ENCODE results near the gene TRPV6. TPM values are rescaled to one million over a fixed set of nuclear protein-coding genes. Genes with fewer than 3 reads are reported as not detected.

The TRPV6 gene
- total RNA-seq, 1 donor from 2014 or later: not detected

DNA sequence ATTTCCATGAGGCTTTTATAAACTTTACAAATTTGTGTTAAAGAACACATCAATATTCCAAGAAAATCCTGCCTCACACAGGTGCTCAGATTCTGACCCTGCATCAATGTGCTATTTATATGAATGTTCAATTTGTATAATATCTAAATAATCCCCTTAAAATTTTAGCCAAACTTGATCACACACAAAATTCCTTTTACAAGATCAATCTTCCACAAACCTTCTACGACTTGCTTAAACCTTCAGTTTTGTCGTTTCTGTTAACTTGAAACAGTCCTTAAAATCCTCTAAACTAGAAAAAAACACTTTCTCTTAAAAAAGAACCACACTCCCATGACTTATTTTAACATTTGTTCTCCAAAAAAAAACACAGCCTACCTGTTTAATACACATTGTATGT lies 20.2 kb upstream of the TRPV6 start:
- no peaks in the 10 kb centered on the region for H3K9me3 Mint-ChIP-seq (ENCODE audit: unreplicated experiment)
- TF ChIP-seq, protein P1, sequence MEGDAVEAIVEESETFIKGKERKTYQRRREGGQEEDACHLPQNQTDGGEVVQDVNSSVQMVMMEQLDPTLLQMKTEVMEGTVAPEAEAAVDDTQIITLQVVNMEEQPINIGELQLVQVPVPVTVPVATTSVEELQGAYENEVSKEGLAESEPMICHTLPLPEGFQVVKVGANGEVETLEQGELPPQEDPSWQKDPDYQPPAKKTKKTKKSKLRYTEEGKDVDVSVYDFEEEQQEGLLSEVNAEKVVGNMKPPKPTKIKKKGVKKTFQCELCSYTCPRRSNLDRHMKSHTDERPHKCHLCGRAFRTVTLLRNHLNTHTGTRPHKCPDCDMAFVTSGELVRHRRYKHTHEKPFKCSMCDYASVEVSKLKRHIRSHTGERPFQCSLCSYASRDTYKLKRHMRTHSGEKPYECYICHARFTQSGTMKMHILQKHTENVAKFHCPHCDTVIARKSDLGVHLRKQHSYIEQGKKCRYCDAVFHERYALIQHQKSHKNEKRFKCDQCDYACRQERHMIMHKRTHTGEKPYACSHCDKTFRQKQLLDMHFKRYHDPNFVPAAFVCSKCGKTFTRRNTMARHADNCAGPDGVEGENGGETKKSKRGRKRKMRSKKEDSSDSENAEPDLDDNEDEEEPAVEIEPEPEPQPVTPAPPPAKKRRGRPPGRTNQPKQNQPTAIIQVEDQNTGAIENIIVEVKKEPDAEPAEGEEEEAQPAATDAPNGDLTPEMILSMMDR (IDR thresholded peaks at IDR 0.05; ENCODE audit: unreplicated experiment): no peak
- H3K36me3 Mint-ChIP-seq (ENCODE audit: low read depth, unreplicated experiment): no peaks in the 10 kb centered on the region
- no peak overlapping the region for H3K27ac Mint-ChIP-seq (ENCODE audit: unreplicated experiment)
- H3K4me1 Mint-ChIP-seq (ENCODE audit: unreplicated experiment): no peaks in the 10 kb centered on the region
- peaks cover 2% of the 10 kb centered on the region for H3K27me3 Mint-ChIP-seq (ENCODE audit: unreplicated experiment)
- no peak overlapping the region for H3K4me3 Mint-ChIP-seq (ENCODE audit: unreplicated experiment)
- DNase-seq (ENCODE audit: low spot score): no peak

DNA sequence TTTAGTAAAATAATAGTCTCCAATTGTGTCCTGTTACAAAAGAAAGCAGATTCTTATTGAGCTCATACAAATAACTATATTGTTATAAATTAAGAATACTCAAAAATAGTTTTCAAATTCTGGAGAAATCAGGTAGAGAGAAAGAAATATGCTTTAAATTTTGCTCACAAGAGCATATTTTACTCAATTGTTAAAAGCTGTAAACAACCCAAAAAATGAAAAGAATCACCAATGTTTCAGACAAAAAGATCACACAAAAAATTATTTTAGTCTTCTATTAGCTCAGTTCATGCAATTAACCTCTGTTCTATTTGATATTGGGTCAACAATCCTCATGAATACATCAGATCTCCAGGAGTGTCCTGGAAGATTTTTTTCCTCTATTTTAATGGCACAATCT lies 18.6 kb upstream of the TRPV6 start:
- H3K27me3 Mint-ChIP-seq (ENCODE audit: unreplicated experiment): peaks cover 2% of the 10 kb centered on the region
- DNase-seq (ENCODE audit: low spot score): no peak
- TF ChIP-seq, protein P1 (IDR thresholded peaks at IDR 0.05; ENCODE audit: unreplicated experiment): no peak
- no peak overlapping the region for H3K27ac Mint-ChIP-seq (ENCODE audit: unreplicated experiment)
- no peaks in the 10 kb centered on the region for H3K9me3 Mint-ChIP-seq (ENCODE audit: unreplicated experiment)
- no peaks in the 10 kb centered on the region for H3K36me3 Mint-ChIP-seq (ENCODE audit: low read depth, unreplicated experiment)
- H3K4me1 Mint-ChIP-seq (ENCODE audit: unreplicated experiment): no peaks in the 10 kb centered on the region
- H3K4me3 Mint-ChIP-seq (ENCODE audit: unreplicated experiment): no peak overlapping the region

DNA sequence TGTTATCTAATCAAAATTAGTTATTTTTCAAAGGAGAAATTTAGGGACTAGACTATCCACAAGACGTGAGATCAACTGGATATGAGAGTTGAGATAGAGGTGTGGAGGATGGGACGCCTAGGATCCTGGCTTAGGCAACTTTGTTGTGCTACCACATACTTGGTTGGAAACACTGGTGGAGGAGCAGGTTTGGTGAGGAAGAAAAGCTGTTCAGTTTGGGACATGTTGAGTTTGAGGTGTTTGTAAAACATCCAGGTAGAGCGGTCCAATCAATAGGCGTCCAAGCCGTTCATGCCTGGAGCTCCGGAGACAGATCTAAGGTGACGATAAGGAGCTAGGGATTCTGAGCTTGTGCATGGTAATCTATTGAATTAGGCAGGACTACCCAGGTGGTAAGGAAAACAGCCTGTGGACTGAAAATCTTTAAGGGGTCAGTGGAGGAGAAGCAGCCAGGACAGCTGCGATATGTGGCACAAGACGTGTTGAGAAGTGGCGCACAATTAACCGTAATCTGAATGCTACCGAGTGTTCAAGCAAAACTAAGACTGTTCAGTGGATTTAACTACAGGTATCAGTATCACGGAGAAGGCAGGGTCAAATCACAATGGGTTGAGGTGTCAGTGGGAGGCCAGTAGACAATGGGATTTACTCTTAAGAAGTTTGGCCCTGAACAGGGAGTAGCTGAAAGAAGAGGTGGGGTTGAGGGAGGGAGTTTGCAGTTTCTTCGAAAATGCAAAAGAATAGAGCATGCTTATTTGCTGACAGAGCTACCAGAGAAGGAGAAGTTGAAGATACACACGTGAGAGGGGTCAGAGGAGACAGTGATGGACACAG lies 16.1 kb upstream of the TRPV6 start:
- no peak overlapping the region for H3K27ac Mint-ChIP-seq (ENCODE audit: unreplicated experiment)

DNA sequence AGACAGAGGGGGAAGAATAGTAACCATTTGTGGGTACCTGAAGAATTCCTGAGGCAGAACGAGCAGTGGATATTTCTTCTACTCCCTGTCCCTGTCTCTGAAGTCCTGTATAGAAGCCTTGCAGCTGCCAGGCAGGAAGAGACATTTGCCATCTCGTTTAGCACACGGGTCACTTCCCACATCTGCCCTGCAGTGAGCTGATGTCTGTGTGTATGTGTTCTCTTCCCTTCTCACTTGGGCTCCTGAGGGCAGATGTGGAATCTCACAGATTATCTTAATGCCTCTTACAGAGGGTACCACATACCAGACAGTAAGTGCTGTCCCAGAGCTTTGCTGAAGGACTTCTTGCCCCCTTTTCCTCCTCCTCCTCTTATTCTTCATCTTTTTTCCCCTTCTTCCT lies 14.1 kb upstream of the TRPV6 start:
- Mint-ChIP-seq H3K36me3 (ENCODE audit: low read depth, unreplicated experiment) (no peaks in the 10 kb centered on the region), H3K4me3 (ENCODE audit: unreplicated experiment) (no peak overlapping the region), H3K27me3 (ENCODE audit: unreplicated experiment) (peaks cover 9% of the 10 kb centered on the region), H3K9me3 (ENCODE audit: unreplicated experiment) (no peaks in the 10 kb centered on the region), H3K27ac (ENCODE audit: unreplicated experiment) (no peak overlapping the region), H3K4me1 (ENCODE audit: unreplicated experiment) (peaks cover 6% of the 10 kb centered on the region)
- TF ChIP-seq, protein P1 (IDR thresholded peaks at IDR 0.05; ENCODE audit: unreplicated experiment): no peak
- no peak for DNase-seq (ENCODE audit: low spot score)

More for the DNA sequence above, 16.1 kb upstream of the TRPV6 start:
- Mint-ChIP-seq H3K4me1 (ENCODE audit: unreplicated experiment) (no peaks in the 10 kb centered on the region), H3K9me3 (ENCODE audit: unreplicated experiment) (no peaks in the 10 kb centered on the region), H3K27me3 (ENCODE audit: unreplicated experiment) (peaks cover 6% of the 10 kb centered on the region), H3K4me3 (ENCODE audit: unreplicated experiment) (no peak overlapping the region), H3K36me3 (ENCODE audit: low read depth, unreplicated experiment) (no peaks in the 10 kb centered on the region)
- DNase-seq (ENCODE audit: low spot score): no peak
- TF ChIP-seq, protein P1 (IDR thresholded peaks at IDR 0.05; ENCODE audit: unreplicated experiment): no peak
